Neuron (in vitro differentiated cells): ENCODE measurements around the gene COQ8A.

Experiments
- H2AFZ ChIP-seq: one replicate; pipeline ENCODE4 v1.6.1; 2013; ENCODE audit warnings: low read depth, mild to moderate bottlenecking, inconsistent platforms, low read length, moderate library complexity
- H3K27me3 ChIP-seq: one replicate; pipeline ENCODE4 v1.6.1; 2013; ENCODE audit warnings: low read length; ENCODE audit not compliant: insufficient read depth
- H3K36me3 ChIP-seq: one replicate; pipeline ENCODE4 v1.6.1; 2013; ENCODE audit warnings: low read length; ENCODE audit not compliant: insufficient read depth
- H3K4me1 ChIP-seq: one replicate; pipeline ENCODE4 v1.6.1; 2013; ENCODE audit warnings: low read length; ENCODE audit not compliant: insufficient read depth
- H3K4me3 ChIP-seq: 2 replicates; pipeline ENCODE4 v1.5.1; 2013; ENCODE audit warnings: mild to moderate bottlenecking, low read length, moderate library complexity
- H3K9me3 ChIP-seq: one replicate; pipeline ENCODE4 v1.6.1; 2013; ENCODE audit warnings: low read length

COQ8A gene

GRCh38 chr1:226940029-226940805 lies at the start of gene COQ8A:
Gene COQ8A (plus strand): TSS chr1:226940294. CDS start chr1:226961386, 21,092 bp downstream.
- peak within 1 kb of the TSS; percentile 76 for H3K4me3 ChIP-seq
- no peaks in the 10 kb centered on the region for H3K36me3 ChIP-seq
- H3K9me3 ChIP-seq, result no peaks in the 10 kb centered on the region
- H3K4me1 ChIP-seq, result peaks cover 32% of the 10 kb centered on the region
- no peaks in the 10 kb centered on the region for H3K27me3 ChIP-seq
- peak within 1 kb of the TSS; percentile 90 for H2AFZ ChIP-seq

DNA sequence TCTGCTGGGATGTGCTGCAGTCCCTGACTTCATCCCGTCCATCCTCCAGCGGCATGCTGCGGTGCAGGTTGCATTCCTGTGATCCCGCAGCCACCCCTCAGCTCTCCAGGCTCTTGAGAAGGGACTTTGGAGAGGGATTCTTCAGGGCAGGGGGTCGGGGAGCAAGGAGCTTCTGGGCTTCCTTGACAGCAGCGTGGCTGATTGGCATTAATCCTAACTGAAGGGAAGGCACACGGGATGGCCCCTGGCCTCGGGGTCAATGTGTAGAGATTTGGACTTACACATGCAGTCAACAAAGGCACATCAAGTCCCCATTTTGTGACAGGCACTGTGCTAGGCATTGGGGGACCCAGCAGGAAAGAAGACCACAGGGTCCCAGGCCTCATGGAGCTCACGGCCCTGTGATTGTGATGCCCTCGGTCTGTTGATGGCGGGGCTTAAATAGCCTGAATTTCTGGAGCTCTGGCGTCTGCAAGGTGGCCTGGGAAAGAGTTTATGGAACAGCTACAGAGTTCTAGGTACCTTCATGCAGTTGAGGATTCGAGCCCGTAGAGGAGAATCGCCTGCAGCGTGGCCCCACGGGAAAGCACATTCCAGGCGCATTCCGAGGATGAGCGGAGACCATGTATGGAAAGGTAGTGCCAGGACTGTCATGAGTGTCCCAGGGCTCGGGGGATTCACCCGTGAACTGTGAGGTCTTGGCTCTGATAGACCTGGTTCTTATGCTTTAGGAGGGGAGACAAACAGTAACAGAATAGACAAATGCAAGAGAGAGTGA lies 49.6 kb upstream of the COQ8A start:
- Histone ChIP-seq H3K36me3 (peaks cover 10% of the 10 kb centered on the region), H3K4me3 (no peak overlapping the region), H3K4me1 (no peaks in the 10 kb centered on the region), H3K27me3 (no peaks in the 10 kb centered on the region), H2AFZ (no peak overlapping the region), H3K9me3 (no peaks in the 10 kb centered on the region)

GRCh38 chr1:226891346-226891745 lies 48.7 kb upstream of the COQ8A start:
- no peaks in the 10 kb centered on the region for H3K4me1 ChIP-seq
- no peak overlapping the region for H2AFZ ChIP-seq
- H3K27me3 ChIP-seq, result no peaks in the 10 kb centered on the region
- no peak overlapping the region for H3K4me3 ChIP-seq
- H3K36me3 ChIP-seq, result peaks cover 12% of the 10 kb centered on the region
- no peaks in the 10 kb centered on the region for H3K9me3 ChIP-seq

DNA sequence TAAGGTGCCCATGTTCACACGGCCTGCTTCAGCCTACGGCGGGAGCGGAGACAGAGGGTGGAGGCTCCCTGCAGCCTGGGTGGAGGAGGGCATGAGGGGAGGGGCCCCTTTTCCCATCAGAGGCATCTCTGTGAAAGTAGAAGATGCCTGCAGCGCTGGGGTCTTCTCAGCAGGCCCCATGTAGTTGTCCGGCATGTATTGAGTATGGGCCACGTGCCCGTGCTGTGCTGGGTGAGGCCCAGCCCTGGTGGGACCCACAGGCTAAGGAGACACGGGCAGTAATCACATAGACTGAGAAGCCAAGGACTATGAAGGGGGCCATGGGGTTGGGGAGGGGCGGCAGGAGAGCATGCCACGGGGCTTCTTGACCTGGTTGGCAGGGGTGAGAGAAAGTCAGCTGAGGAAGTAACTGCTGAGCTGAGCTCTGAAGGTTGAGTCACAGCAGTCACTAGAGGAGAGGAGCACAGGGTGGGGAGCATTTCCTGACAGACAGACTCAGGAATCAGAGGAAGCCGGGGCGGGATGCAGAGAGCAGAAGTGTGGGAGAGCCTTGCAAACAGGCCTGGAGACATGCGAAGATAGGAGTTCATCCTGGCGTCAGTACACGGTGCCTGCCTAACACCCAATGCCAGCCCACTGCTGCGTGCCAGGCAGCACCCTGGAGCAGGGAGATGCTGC lies 48.1 kb upstream of the COQ8A start:
- Histone ChIP-seq H3K27me3 (no peaks in the 10 kb centered on the region), H3K9me3 (no peaks in the 10 kb centered on the region), H2AFZ (no peak overlapping the region), H3K4me1 (no peaks in the 10 kb centered on the region), H3K36me3 (peaks cover 12% of the 10 kb centered on the region), H3K4me3 (no peak overlapping the region)

GRCh38 chr1:226892524-226892875 lies 47.6 kb upstream of the COQ8A start:
- H3K36me3 ChIP-seq, result peaks cover 12% of the 10 kb centered on the region

GRCh38 chr1:226893936-226894335 lies 46.2 kb upstream of the COQ8A start:
- no peak overlapping the region for H2AFZ ChIP-seq
- H3K36me3 ChIP-seq, result peaks cover 9% of the 10 kb centered on the region

More at GRCh38 chr1:226892524-226892875, 47.6 kb upstream of the COQ8A start:
- Histone ChIP-seq H3K4me3 (no peak overlapping the region), H3K27me3 (no peaks in the 10 kb centered on the region), H3K9me3 (no peaks in the 10 kb centered on the region), H3K4me1 (no peaks in the 10 kb centered on the region), H2AFZ (no peak overlapping the region)

DNA sequence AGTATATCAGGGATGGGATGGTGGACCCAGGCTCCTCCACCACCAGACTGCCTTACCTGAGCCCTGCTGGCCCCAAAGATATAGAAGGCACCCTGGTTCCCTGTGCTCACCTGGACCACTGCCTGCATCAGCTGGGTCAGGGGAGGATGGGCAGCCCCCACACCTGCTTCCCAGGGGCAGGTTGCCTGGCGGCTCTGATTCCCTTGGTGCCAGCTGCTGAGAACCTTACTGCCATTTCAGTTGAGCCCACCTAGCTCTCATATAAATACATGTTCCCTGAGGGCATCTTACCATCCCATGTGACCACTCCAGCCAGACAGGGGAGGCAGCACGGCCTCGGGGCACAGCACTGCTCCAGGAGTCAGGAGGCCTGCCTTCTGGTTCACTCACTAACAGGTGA lies 45.3 kb upstream of the COQ8A start:
- Histone ChIP-seq H3K9me3 (no peaks in the 10 kb centered on the region), H3K4me3 (no peak overlapping the region), H3K4me1 (no peaks in the 10 kb centered on the region), H3K36me3 (peaks cover 13% of the 10 kb centered on the region), H3K27me3 (no peaks in the 10 kb centered on the region), H2AFZ (no peak overlapping the region)

More at GRCh38 chr1:226893936-226894335, 46.2 kb upstream of the COQ8A start:
- Histone ChIP-seq H3K4me1 (no peaks in the 10 kb centered on the region), H3K27me3 (no peaks in the 10 kb centered on the region), H3K9me3 (no peaks in the 10 kb centered on the region), H3K4me3 (no peak overlapping the region)

DNA sequence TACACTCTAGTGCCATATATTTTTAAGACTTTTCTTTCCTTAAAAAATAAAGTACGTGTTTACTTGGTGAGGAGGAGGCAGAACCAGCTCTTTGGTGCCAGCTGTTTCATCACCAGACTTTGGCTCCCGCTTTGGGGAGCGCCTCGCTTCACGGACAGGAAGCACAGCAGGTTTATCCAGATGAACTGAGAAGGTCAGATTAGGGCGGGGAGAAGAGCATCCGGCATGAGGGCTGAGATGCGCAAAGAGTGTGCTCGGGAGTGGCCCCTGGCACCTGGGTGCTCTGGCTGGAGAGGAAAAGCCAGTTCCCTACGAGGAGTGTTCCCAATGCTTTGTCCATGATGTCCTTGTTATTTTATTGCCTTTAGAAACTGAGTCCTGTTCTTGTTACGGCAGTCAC lies 44.5 kb upstream of the COQ8A start:
- Histone ChIP-seq H3K4me1 (no peaks in the 10 kb centered on the region), H3K9me3 (no peaks in the 10 kb centered on the region), H3K4me3 (no peak overlapping the region), H3K36me3 (peaks cover 16% of the 10 kb centered on the region), H2AFZ (no peak overlapping the region), H3K27me3 (no peaks in the 10 kb centered on the region)

DNA sequence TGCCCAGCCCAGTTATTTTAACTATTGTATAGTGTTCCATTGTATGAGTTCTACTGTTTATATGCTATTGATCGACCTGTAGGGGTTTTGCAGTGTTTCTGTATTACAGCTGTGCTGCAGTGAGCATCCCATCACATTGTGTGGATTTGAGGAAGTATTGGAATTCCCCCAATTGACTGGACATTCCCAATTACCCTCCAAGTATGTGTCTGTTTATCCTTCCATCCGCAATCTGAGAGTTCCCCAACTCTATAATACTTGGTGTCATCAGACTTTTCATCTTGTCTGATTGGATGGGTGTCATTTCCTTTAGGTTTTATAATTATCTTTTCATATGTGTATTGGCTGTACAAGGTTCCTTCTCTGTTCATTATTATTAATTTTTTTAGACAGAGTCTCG lies 41.8 kb upstream of the COQ8A start:
- H3K36me3 ChIP-seq, result peaks cover 13% of the 10 kb centered on the region
- H3K9me3 ChIP-seq, result no peaks in the 10 kb centered on the region
- no peak overlapping the region for H3K4me3 ChIP-seq
- no peak overlapping the region for H2AFZ ChIP-seq
- H3K4me1 ChIP-seq, result no peaks in the 10 kb centered on the region
- no peaks in the 10 kb centered on the region for H3K27me3 ChIP-seq

DNA sequence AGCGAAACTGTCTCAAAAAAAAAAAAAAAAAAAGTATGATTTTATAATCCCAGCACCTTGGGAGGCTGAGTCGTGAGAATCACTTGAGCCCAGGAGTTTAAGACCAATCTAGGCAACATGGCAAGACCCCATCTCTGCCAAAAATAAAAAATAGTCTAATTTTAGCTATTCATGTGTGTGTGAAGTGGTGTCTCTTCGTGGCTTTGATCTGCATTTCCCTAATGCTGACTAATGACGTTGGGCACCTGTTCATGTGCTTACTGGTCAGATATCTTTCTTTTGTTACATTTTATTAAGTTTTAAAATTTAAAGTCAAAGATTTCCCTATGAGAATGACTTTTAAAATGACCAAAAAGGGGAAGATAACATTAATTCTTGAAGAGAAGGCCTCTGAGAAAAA lies 38.7 kb upstream of the COQ8A start:
- no peak overlapping the region for H3K4me3 ChIP-seq
- H3K9me3 ChIP-seq, result no peaks in the 10 kb centered on the region
- H2AFZ ChIP-seq, result no peak overlapping the region
- H3K36me3 ChIP-seq, result peaks cover 7% of the 10 kb centered on the region
- H3K27me3 ChIP-seq, result no peaks in the 10 kb centered on the region
- no peaks in the 10 kb centered on the region for H3K4me1 ChIP-seq

DNA sequence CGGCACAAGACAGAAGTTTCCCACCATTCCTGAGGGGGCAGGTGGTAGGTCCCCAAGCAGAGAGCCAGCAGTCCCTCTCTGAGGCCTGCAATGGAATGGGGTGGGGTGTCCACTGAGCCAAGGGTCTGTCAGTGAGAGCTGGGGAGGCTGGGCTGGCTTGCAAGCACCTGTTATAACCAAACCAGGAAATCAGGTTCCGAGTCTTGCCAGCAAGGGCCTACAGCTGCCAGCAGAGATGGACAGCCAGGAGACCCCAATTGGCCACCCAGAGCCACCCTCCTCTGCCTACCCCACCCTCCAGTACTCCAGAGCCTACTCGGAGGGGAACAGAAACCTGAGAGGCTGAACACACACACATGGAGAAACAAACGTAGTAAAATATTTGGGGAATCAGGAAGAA lies 37.5 kb upstream of the COQ8A start:
- H3K9me3 ChIP-seq, result no peaks in the 10 kb centered on the region
- no peak overlapping the region for H3K4me3 ChIP-seq
- H3K36me3 ChIP-seq, result peaks cover 7% of the 10 kb centered on the region
- H3K4me1 ChIP-seq, result no peaks in the 10 kb centered on the region
- no peaks in the 10 kb centered on the region for H3K27me3 ChIP-seq
- H2AFZ ChIP-seq, result no peak overlapping the region

- Histone ChIP-seq H3K36me3 (peaks cover 7% of the 10 kb centered on the region), H3K9me3 (no peaks in the 10 kb centered on the region), H2AFZ (no peak overlapping the region), H3K27me3 (no peaks in the 10 kb centered on the region), H3K4me1 (no peaks in the 10 kb centered on the region), H3K4me3 (no peak overlapping the region)
Observed at GRCh38 chr1:226903819-226904716, 36.0 kb upstream of the COQ8A start.
